HUES64 (cell line): Measurements from ENCODE around the gene PLEKHB2.
"Not testable (repeated sequence)": the region's sequence is repeated elsewhere in the genome, so short reads cannot be mapped to it uniquely, and the experiment has no call there.

ENCODE experiments used
- H3K27ac ChIP-seq: 2 replicates; pipeline ENCODE4 v1.7.0; 2013; ENCODE audit warnings: low read depth, low read length, inconsistent platforms
- H3K27me3 ChIP-seq: 2 replicates; pipeline ENCODE4 v1.6.1; 2013; ENCODE audit warnings: mild to moderate bottlenecking, low read length; ENCODE audit not compliant: insufficient read depth
- H3K36me3 ChIP-seq: 2 replicates; pipeline ENCODE4 v1.6.1; 2013; ENCODE audit warnings: mild to moderate bottlenecking, low read length; ENCODE audit not compliant: insufficient read depth
- H3K4me1 ChIP-seq: 2 replicates; pipeline ENCODE4 v1.6.1; 2013; ENCODE audit warnings: mild to moderate bottlenecking, low read length, moderate library complexity; ENCODE audit not compliant: insufficient read depth
- H3K4me3 ChIP-seq: 2 replicates; pipeline ENCODE4 v1.5.1; 2013; ENCODE audit warnings: mild to moderate bottlenecking, low read length, moderate library complexity
- H3K9ac ChIP-seq: 2 replicates; pipeline ENCODE4 v1.6.1; 2013; ENCODE audit warnings: mild to moderate bottlenecking, low read depth, low read length
- H3K9me3 ChIP-seq: 2 replicates; pipeline ENCODE4 v1.6.1; 2013; ENCODE audit warnings: low read depth, low read length; ENCODE audit not compliant: insufficient read depth
- WGBS: fragments of 150-250, 120-280 bp; methylation state at CpG from one replicate; pipeline ENCODE4 v1.1.7; 2013; ENCODE audit warnings: missing lambda C conversion rate; 5-methylcytosine and 5-hydroxymethylcytosine counted together

The PLEKHB2 gene

GRCh38 chr2:131103165-131103564 lies 2.0 kb upstream of the PLEKHB2 start:
- 96% methylated on average over 2 of the region's 2 CpGs for WGBS
- H3K9ac ChIP-seq, result no peak overlapping the region
- H3K4me3 ChIP-seq, result no peak overlapping the region
- H3K9me3 ChIP-seq, result no peaks in the 10 kb centered on the region
- H3K4me1 ChIP-seq, result peaks cover 14% of the 10 kb centered on the region
- no peak overlapping the region for H3K27ac ChIP-seq
- no peaks in the 10 kb centered on the region for H3K27me3 ChIP-seq
- no peaks in the 10 kb centered on the region for H3K36me3 ChIP-seq

GRCh38 chr2:131104487-131105155 lies 515 bp upstream of the PLEKHB2 start:
- 12% methylated on average over 15 of the region's 20 CpGs for WGBS
- Histone ChIP-seq H3K36me3 (0 out of 2 replicates have a peak, but pooled peaks cover 7% of the 10 kb centered on the region), H3K4me3 (peak overlapping the region; percentile 90), H3K4me1 (peaks cover 14% of the 10 kb centered on the region), H3K27me3 (no peaks in the 10 kb centered on the region), H3K9ac (peak overlapping the region; percentile 18; the same call in 1 of the 2 replicates), H3K27ac (peak overlapping the region; percentile 53), H3K9me3 (no peaks in the 10 kb centered on the region)

DNA sequence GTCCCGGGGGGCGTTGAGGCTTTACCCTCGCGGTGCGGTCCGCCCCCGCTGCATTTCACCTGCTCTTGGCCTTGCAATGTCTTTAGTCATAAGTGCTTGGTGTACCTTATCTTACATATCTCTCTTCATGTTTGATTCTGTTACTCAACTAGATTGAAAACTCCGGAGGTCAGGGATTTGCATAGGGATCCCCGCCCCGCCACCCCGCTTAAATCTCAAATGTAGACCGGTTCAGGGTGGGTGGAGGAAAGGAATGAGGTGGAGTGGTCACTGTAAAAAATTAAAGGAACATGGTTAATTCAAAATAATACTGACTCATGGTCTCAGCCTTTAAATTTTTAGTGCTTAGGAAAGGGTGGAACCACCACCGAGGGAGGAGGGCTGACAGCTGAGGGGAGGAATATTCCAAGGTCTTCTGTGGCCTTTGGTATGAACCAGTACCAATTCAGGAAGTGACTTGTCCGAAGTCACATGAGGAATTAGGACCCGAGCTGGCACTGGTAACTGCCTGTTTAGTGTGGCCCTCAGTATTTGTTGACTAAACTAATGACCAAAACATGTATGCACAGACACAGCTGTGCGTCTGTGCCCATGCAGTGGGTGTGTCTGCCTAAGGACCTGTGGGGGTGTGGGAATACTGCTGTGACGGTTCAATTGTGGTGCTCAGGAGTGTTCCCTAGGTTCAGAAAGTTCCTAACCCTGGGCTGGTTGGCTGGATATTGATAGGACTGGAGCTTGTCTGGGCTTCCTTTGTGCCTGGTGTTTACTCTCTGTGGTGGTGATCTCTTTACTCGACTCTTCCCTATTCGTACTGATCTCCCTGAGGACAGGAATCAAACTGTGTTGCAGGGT lies 1.0 kb downstream of the PLEKHB2 start:
- Histone ChIP-seq H3K27ac (no peak overlapping the region), H3K4me1 (peaks cover 14% of the 10 kb centered on the region), H3K36me3 (0 out of 2 replicates have a peak, but pooled peaks cover 11% of the 10 kb centered on the region), H3K9ac (peak overlapping the region; percentile 81), H3K9me3 (no peaks in the 10 kb centered on the region), H3K27me3 (no peaks in the 10 kb centered on the region), H3K4me3 (peak overlapping the region; percentile 90)
- WGBS, result 9% methylated on average over 19 of the region's 19 CpGs

GRCh38 chr2:131112529-131112928 lies 7.4 kb downstream of the PLEKHB2 start:
- Histone ChIP-seq H3K4me1 (peaks cover 10% of the 10 kb centered on the region), H3K36me3 (peaks cover 16% of the 10 kb centered on the region; the same call in 1 of the 2 replicates), H3K9ac (no peak overlapping the region), H3K4me3 (no peak overlapping the region), H3K27ac (no peak overlapping the region), H3K27me3 (no peaks in the 10 kb centered on the region), H3K9me3 (no peaks in the 10 kb centered on the region)
- 92% methylated on average over 2 of the region's 2 CpGs for WGBS

DNA sequence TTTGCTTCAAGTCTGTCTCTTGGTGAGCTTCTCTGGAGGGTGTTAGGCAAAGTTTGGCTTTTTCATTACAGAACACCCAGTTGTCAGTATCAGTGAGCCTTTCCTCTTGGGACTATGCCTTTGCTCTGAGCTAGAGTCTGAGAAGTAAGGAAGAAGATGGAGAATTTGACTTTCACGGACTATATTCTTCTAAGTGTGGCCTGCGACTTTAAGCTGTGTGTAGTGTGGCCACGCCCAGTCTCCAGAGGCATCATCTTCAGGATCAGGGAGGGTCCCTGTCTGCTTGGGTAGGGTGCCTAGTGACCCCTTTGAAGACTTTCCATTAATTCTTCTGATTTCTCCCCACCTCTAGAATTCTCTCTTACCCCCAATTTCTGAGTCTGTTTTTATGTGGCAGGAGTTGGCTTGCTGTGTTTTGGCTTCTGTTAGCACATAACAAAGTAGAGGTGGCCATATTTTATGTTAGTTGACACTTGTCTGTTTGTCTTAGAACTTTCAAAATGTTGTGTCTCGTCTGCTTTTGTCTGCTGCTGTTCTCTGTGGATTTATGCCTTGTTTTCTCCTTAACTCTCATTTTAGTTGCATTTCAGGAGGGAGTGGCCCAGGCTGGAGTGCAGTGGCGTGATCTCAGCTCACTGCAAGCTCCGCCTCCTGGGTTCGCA lies 8.6 kb downstream of the PLEKHB2 start:
- H3K36me3 ChIP-seq, result peaks cover 16% of the 10 kb centered on the region; the same call in 1 of the 2 replicates
- H3K4me3 ChIP-seq, result no peak overlapping the region
- H3K9ac ChIP-seq, result no peak overlapping the region
- no peaks in the 10 kb centered on the region for H3K27me3 ChIP-seq
- peaks cover 10% of the 10 kb centered on the region for H3K4me1 ChIP-seq
- 93% methylated on average over 7 of the region's 7 CpGs for WGBS
- H3K27ac ChIP-seq, result peak overlapping the region; percentile 24; the same call in 1 of the 2 replicates
- no peaks in the 10 kb centered on the region for H3K9me3 ChIP-seq

DNA sequence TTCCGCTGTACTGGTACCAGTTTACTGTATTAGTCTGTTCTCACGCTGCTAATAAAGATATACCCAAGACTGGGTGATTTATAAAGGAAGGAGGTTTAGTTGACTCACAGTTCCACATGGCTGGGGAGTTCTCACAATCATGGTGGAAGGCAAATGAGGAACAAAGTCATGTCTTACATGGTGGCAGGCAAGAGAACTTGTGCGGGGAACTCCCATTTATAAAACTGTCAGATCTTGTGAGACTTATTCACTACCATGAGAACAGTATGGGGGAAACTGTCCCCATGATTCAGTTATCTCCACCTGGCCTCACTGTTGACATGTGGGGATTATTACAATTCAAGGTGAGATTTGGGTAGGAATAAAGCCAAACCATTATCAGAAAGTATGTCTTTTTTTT lies 9.8 kb downstream of the PLEKHB2 start:
- not testable (repeated sequence) for H3K27ac ChIP-seq, H3K9me3 ChIP-seq, H3K27me3 ChIP-seq, H3K4me3 ChIP-seq, H3K9ac ChIP-seq, H3K36me3 ChIP-seq
- over 99% methylated on average over 3 of the region's 3 CpGs for WGBS
- H3K4me1 ChIP-seq, result peaks cover 10% of the 10 kb centered on the region

- Histone ChIP-seq H3K36me3 (peaks cover 5% of the 10 kb centered on the region; the same call in 1 of the 2 replicates), H3K27me3 (no peaks in the 10 kb centered on the region), H3K4me3 (no peak overlapping the region), H3K27ac (no peak overlapping the region), H3K4me1 (peaks cover 10% of the 10 kb centered on the region), H3K9ac (no peak overlapping the region), H3K9me3 (no peaks in the 10 kb centered on the region)
These were observed 10.6 kb downstream of the PLEKHB2 start for GRCh38 chr2:131115752-131116151.

- Histone ChIP-seq H3K4me1 (no peaks in the 10 kb centered on the region), H3K27ac (no peak overlapping the region), H3K4me3 (no peak overlapping the region), H3K9ac (no peak overlapping the region), H3K9me3 (no peaks in the 10 kb centered on the region), H3K27me3 (no peaks in the 10 kb centered on the region), H3K36me3 (peaks cover 23% of the 10 kb centered on the region)
- WGBS, result 96% methylated on average over 12 of the region's 12 CpGs
These were observed 15.7 kb downstream of the PLEKHB2 start for GRCh38 chr2:131120815-131121317.

DNA sequence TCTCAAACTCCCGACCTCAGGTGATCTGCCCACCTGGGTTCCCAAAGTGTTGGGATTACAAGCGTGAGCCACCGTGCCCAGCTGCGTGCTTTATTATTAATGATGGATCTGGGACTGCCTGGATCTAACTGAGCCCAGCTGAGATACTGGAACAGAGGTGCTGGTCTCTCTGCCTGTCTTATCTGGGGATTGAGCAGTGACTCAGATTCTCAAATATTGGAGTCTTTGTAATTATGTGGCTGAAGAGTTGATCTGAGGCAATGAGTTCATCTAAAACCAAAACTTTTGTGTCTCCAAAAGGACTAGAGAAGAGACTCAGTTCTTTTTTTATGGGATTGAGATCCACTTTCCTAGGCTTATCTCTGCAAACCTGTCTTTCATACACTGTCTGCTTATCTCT lies 16.3 kb downstream of the PLEKHB2 start:
- WGBS, result 95% methylated on average over 4 of the region's 4 CpGs
- no peak overlapping the region for H3K27ac ChIP-seq
- H3K27me3 ChIP-seq, result no peaks in the 10 kb centered on the region
- no peaks in the 10 kb centered on the region for H3K4me1 ChIP-seq
- no peak overlapping the region for H3K4me3 ChIP-seq
- no peak overlapping the region for H3K9ac ChIP-seq
- H3K36me3 ChIP-seq, result peaks cover 25% of the 10 kb centered on the region
- H3K9me3 ChIP-seq, result no peaks in the 10 kb centered on the region

DNA sequence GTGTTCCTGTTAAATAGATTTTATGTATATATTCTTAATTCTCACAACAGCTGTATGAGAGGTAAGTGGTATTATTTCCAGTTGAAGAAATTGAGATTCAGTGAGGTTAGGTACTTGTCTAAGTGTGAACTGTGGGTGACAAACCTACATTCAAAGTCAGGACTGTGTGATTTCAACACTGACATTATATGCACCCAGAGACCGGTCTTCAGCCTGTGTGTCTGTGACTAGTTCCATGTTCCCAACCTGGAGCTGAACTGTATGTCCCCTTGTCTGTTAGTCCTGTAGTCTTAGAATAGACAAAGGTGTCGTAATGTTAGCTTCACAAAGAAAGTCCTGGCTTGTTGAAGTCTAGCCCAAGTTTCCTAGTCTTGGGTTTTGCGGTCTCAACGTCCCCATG lies 17.4 kb downstream of the PLEKHB2 start:
- H3K9ac ChIP-seq, result no peak overlapping the region
- 98% methylated on average over 4 of the region's 4 CpGs for WGBS
- no peaks in the 10 kb centered on the region for H3K9me3 ChIP-seq
- no peaks in the 10 kb centered on the region for H3K27me3 ChIP-seq
- H3K36me3 ChIP-seq, result peaks cover 34% of the 10 kb centered on the region
- no peaks in the 10 kb centered on the region for H3K4me1 ChIP-seq
- H3K4me3 ChIP-seq, result no peak overlapping the region
- H3K27ac ChIP-seq, result no peak overlapping the region

GRCh38 chr2:131123192-131123591 lies 18.1 kb downstream of the PLEKHB2 start:
- no peak overlapping the region for H3K9ac ChIP-seq
- H3K4me1 ChIP-seq, result no peaks in the 10 kb centered on the region
- H3K27me3 ChIP-seq, result no peaks in the 10 kb centered on the region
- 97% methylated on average over 3 of the region's 3 CpGs for WGBS
- H3K4me3 ChIP-seq, result no peak overlapping the region
- no peaks in the 10 kb centered on the region for H3K9me3 ChIP-seq
- no peak overlapping the region for H3K27ac ChIP-seq
- H3K36me3 ChIP-seq, result peaks cover 41% of the 10 kb centered on the region
